CD4-positive, alpha-beta T cell treated with Interleukin-6 at 100 ng/mL for 8 hours (primary cell): Measurements from ENCODE around the gene SPCS3.
A peak's percentile ranks its signal among the peaks of the same experiment; 100 is the strongest.
"Not testable (repeated sequence)": the region's sequence is repeated elsewhere in the genome, so short reads cannot be mapped to it uniquely, and the experiment has no call there.

Source experiments
- DNase-seq: peaks from one replicate; pipeline ENCODE4 v3.0.0-alpha.2; 2020; ENCODE audit warnings: mixed read lengths, low spot score

Gene SPCS3

DNA sequence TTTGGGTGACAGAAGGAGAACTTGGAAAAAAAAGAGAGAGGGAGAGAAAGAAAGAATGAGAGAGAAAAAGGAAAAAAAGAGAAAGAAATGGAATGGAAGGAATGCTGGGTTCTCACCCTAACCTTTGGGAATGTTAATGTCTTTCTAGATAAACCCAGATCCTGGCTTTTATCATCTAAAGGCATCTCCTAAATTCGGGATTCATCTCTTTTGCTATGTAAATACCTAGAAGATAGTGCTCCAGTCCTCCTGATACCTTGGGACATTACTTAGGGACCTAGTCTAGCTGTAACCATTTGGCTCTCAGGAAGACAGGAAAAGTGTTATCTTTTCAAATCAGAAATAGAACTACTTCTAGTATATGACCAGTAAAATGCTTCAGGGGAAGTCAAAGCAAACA is 15.8 kb upstream of the SPCS3 start:
- DNase-seq = no peak

- no peak for DNase-seq
These were observed 12.7 kb upstream of the SPCS3 start for GRCh38 chr4:176306837-176307665.

- no peak for DNase-seq
These were observed 12.2 kb upstream of the SPCS3 start for GRCh38 chr4:176307666-176307930.

- DNase-seq = no peak
These were observed 11.3 kb upstream of the SPCS3 start for GRCh38 chr4:176308441-176308840.

DNA sequence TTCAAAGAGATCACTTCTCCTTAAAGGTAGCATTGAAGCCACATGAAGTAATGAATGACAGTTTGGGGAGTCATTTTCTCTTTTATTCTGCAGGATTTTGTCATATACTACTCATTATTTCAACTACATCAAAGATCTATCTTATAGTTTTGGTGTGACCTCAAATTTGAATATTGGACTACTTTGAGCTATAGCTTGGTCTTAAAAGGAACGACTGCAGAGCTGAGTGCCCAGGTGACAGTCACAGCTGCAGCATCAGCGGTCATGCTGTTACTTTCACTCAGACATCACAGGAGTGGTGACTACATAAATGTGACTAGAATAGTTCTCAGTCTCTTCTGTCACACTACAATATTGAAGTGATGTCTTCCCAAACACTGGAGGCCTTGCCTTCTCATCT is 10.7 kb upstream of the SPCS3 start:
- no peak for DNase-seq

DNA sequence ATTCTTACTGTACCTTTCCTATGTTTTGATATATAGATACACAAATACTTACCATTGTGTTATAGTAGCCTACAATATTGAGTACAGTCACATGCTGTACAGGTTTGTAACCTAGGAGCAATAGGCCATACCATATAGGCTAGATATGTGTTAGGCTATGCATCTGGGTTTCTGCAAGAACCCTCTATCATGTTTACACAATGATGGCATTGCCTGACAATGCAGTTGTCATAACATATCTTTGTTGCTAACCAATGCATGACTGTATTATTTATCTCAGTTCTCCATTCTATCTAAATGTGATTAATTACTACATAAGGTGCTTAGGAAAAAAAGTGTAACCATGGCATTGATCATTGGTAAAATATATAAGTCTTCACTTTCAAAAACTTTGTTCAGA is 10.0 kb upstream of the SPCS3 start:
- DNase-seq = no peak

DNA sequence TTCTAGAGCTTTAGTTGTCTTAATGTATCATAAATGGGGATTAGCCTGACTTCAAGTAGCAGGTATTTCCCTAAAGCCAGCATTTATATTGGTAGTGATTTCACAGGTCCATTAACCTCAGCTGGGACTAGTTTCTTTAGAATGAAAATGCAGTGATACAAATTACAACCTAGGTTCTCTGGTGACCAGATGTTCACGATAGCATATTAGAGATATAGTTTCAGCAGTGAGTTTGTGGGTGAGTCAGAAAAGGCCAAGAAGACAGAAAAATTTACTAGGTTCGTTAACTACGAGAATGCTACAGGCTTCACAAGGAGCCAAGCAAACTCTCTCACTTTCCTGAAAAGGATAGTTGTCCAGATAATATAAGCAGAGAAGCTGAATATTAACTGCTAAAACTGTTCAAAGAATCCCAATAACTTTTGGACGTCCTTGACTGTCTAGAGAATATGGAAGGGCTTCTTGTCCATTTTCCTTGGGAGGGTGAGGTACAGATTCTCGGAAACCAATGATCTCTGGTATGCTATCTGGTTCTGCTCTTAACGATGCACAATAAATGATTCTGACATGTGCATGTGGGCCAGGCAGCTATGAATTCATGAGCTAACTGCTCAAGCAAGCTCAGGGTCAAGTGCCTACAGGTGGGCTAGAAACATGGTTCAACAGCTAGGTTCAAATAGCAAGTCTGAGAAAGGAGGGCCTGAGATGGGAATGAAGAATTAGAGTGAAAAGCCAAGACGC is 6.0 kb upstream of the SPCS3 start:
- DNase-seq = no peak

DNA sequence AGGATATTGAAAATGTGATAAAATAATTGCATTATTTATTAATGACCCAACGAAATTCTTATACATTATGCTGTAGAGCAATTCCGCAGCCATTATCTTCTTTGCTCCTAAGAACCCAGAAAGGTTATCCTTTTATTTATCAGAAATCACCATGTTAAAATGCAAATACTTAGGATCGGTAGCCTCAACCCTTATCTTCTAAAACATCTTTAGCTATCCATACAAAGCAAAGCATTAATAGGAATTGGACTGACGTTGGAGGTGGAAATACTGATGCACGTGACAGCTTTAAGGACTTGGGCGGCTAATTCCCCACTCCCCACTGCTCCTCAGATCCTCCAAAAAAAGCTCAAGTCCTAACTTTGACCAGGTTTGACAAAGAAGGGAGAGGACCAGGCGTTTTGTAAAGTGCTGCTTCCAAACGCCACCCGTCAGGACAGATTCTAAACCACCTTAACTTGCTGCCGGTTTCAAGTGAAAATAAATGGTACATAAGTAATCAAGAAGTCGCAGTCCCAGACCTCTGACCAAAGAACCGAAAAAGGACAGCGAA is 539 bp upstream of the SPCS3 start:
- DNase-seq = no peak

GRCh38 chr4:176320340-176320975 is 692 bp downstream of the SPCS3 start:
- DNase-seq = peak; percentile 87

DNA sequence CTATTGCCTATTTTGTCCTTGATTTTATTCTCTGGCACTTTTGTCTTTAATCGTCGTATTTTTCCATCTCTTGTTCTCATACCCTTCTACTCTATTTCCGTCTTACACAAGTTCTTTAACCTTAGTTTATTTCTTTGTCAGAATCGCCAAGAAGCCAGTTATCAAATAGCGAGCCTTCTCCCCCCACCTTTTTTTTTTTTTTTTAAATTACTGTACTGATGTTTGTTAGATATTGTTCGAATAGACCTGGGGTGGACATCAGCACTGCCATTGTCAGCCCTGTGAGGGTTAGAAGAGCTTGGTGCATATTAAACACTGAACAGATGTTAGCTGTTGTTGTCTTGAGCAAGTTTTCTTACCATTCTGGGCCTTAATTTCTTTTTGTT is 1.2 kb downstream of the SPCS3 start:
- no peak for DNase-seq

- DNase-seq = no peak
These were observed 1.8 kb downstream of the SPCS3 start for GRCh38 chr4:176321589-176321988.

- DNase-seq = no peak
These were observed 3.9 kb downstream of the SPCS3 start for GRCh38 chr4:176323511-176324160.

- not testable (repeated sequence) for DNase-seq
These were observed 5.1 kb downstream of the SPCS3 start for GRCh38 chr4:176324876-176325275.

DNA sequence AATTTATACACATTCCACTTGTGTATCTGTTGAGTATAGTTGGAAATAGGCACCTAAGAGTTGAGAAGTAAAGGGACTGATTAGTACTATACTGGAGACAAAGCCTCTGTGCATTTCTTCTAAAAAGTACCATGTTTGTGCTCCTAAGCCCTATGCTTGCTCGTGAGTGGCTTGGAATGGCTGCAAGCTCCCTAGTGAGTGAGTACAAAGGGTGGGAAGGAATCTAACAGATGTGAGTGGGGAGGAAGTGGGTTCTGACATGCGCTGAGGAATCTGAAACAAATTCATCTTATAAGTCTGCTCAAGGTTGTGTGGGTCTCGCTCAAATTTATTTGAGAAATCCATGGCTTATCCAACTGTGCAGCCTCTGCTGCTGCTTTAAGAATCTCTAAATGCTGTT is 13.3 kb downstream of the SPCS3 start:
- DNase-seq = no peak

GRCh38 chr4:176334066-176334465 is 14.3 kb downstream of the SPCS3 start:
- no peak for DNase-seq

GRCh38 chr4:176335421-176335820 is 15.7 kb downstream of the SPCS3 start:
- no peak for DNase-seq

DNA sequence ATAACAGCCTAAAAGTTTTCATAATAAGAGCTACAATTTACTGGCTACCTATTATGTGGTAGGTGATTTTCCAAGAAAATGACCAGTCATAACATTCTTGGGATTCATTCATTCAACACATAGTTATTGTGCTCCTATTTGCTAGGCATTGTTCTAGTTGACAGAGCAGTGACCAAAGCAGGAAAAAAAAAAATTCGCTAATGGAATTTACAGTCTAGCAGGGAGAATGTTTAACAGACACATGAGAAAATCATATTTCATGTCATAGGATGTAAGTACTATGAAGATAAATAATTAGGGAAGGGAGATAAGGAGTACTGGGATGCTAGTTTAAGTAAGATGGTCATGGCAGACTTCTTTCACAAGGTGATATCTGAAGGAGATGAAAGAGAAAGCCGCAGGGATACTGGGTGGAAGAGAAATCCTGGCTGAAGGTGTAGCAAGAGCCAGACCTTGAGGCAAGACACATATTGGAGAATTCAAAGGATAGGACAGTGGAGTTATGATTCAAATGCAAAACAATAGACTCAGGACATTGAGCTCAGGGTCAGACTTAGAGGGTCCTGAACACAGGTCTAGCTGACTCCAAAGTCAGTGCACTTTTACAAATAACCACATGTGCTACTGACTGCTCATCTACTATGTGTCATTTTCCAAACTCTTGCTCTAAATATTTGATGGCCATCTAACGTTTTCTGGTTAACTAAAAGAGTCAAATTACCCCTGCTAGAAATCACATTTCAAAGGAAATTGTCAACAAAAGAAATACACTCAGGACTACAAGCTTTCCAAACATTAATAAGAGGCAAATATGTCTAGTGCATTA is 20.4 kb downstream of the SPCS3 start:
- no peak for DNase-seq

- DNase-seq = peak; percentile 30
These were observed 21.3 kb downstream of the SPCS3 start for GRCh38 chr4:176340871-176341685.

DNA sequence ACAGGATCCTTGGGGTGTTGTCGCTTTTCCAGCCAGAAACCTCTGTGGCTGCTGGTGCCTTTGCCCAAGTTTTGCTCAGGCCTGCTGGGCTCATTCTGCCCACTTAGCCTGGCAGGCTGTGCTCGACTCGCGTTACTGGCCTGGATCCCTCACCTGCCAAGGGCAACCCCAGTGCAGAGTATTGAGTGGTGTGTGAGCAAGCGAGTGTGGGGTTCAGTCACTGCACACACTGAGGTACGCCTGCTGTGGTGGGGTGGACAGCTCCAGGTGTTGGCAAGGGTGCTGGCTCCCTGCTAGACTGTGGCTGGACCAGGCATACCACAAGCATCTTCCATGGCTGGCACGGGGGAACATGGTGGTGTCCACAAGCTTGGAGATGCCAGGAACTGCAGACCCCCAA is 22.6 kb downstream of the SPCS3 start:
- no peak for DNase-seq

- DNase-seq = no peak
These were observed 23.5 kb downstream of the SPCS3 start for GRCh38 chr4:176343286-176343685.

DNA sequence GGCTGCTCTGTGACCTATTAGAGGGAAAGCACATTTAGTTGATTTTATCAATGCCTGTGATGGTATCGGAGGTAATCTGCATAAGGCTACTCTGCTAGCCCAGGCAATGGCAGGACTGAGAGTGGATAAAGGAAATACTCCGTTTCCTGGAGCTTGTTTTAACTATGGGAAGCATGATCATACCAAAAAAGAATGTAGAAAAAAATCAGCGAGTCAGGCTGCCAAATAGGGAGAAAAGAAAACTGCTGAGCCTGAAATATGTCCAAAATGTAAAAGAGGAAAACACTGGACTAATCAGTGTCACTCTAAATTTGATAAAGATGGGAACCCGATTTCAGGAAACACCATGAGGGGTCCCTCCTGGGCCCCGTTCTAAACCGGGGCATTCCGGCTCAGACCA is 25.6 kb downstream of the SPCS3 start:
- DNase-seq = not testable (repeated sequence)
